Peyer's patch (tissue), 4 donors: ENCODE results near the gene STARD3NL.
"Not testable (repeated sequence)": the region's sequence is repeated elsewhere in the genome, so short reads cannot be mapped to it uniquely, and the experiment has no call there.

ENCODE experiments used
- CTCF ChIP-seq, 6 experiments: fragments of 450-650 bp in 4 of 6; fragments of 200-600 bp in 2 of 6; sonication (generic) in 1 of 6; IDR thresholded peaks; one replicate each; pipeline ENCODE4 v1.5.1; 2017 to 2019; ENCODE audit warnings: antibody characterized with exemption in 6 of 6, mild to moderate bottlenecking in 3 of 6, moderate library complexity in 1 of 6
- POLR2A ChIP-seq, 2 donors: fragments of 450-650 bp; IDR thresholded peaks; one replicate each; pipeline ENCODE4 v1.5.1; 2017; ENCODE audit warnings: antibody characterized with exemption in 2 of 2, mild to moderate bottlenecking in 2 of 2, moderate library complexity in 2 of 2

GRCh38 chr7:38239129-38239528, 61.1 kb downstream of the STARD3NL start:
- TF ChIP-seq CTCF, POLR2A (IDR thresholded peaks at IDR 0.05): not testable (repeated sequence)
